T follicular helper cell (primary cell): ENCODE measurements around the gene NTN1.

Source experiments
- DNase-seq: peaks from one replicate; pipeline ENCODE4 v3.0.0-alpha.2; 2020; ENCODE audit warnings: low read depth

The NTN1 gene

GRCh38 chr17:9195961-9196670, 174.8 kb downstream of the NTN1 start:
- no peak for DNase-seq

- no peak for DNase-seq
Measured at GRCh38 chr17:9199571-9200551, 178.6 kb downstream of the NTN1 start.

GRCh38 chr17:9200699-9201359, 179.5 kb downstream of the NTN1 start:
- no peak for DNase-seq

- DNase-seq: no peak
Measured at GRCh38 chr17:9202532-9202931, 181.2 kb downstream of the NTN1 start.

GRCh38 chr17:9203771-9204425, 182.6 kb downstream of the NTN1 start:
- no peak for DNase-seq

- DNase-seq: no peak
Measured at GRCh38 chr17:9204637-9205329, 183.5 kb downstream of the NTN1 start.

GRCh38 chr17:9205520-9206409, 184.5 kb downstream of the NTN1 start:
- DNase-seq: no peak

GRCh38 chr17:9206410-9206703, 185.0 kb downstream of the NTN1 start:
- DNase-seq: no peak

GRCh38 chr17:9206741-9207332, 185.5 kb downstream of the NTN1 start:
- DNase-seq: no peak

GRCh38 chr17:9208381-9209105, 187.2 kb downstream of the NTN1 start:
- DNase-seq: no peak

- no peak for DNase-seq
Measured at GRCh38 chr17:9209347-9209746, 188.0 kb downstream of the NTN1 start.

GRCh38 chr17:9209781-9210370, 188.6 kb downstream of the NTN1 start:
- DNase-seq: no peak

- DNase-seq: no peak
Measured at GRCh38 chr17:9211133-9211765, 189.9 kb downstream of the NTN1 start.

- DNase-seq: no peak
Measured at GRCh38 chr17:9212376-9213302, 191.3 kb downstream of the NTN1 start.

GRCh38 chr17:9213303-9213640, 192.0 kb downstream of the NTN1 start:
- DNase-seq: no peak

GRCh38 chr17:9215465-9215864, 194.2 kb downstream of the NTN1 start:
- DNase-seq: no peak
